HEK293T (cell line): ENCODE data around the gene DNAJC5.

Experiments used
- NFRKB ChIP-seq: fragments of 450-650 bp; IDR thresholded peaks from 2 replicates; pipeline ENCODE4 v1.6.1; 2016; ENCODE audit warnings: mild to moderate bottlenecking, moderate library complexity
- SP1 ChIP-seq: fragments of 450-650 bp; IDR thresholded peaks from 2 replicates; pipeline ENCODE4 v1.6.1; 2017

DNA sequence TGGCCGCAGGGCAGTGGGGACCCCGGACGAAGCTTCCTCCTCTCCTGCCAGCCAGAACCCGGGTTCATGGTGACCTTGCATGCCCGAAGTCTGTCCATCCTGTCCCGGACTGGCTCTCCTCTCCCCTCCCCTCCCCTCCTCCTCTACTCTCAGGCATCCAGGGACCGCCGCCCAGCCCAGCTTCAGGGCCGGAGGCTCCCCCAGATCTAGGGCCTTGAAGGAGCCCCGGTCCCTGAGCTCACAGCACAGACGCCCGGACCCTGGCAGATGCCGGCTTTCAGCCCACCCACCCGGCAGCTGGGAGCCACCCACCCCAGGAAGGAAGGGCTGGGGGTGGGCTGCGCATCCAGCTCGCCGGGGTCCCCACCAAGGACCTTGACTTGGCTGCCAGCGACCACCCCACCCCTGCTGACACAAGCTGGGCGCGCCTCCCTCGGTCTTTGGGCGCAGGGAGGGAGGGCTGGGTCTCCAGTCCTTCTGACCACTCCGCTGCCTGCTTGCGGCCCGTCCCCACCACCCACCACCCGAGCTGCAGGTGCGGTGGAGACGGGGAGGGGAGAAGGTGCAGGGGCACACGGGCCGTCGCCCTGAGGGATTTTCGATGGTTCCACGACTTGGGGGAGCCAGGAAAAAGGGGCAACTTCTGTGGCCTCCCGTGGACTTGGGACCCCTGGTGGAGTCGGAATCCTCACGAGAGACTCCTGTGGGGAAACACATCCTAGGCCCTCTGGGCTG, 39.4 kb upstream of the DNAJC5 start:
- no peak for TF ChIP-seq SP1
- no peak for TF ChIP-seq NFRKB
